ENCODE measurements around the gene CFL1.
"Not testable (repeated sequence)": the region's sequence is repeated elsewhere in the genome, so short reads cannot be mapped to it uniquely, and the experiment has no call there.

Gene CFL1

DNA sequence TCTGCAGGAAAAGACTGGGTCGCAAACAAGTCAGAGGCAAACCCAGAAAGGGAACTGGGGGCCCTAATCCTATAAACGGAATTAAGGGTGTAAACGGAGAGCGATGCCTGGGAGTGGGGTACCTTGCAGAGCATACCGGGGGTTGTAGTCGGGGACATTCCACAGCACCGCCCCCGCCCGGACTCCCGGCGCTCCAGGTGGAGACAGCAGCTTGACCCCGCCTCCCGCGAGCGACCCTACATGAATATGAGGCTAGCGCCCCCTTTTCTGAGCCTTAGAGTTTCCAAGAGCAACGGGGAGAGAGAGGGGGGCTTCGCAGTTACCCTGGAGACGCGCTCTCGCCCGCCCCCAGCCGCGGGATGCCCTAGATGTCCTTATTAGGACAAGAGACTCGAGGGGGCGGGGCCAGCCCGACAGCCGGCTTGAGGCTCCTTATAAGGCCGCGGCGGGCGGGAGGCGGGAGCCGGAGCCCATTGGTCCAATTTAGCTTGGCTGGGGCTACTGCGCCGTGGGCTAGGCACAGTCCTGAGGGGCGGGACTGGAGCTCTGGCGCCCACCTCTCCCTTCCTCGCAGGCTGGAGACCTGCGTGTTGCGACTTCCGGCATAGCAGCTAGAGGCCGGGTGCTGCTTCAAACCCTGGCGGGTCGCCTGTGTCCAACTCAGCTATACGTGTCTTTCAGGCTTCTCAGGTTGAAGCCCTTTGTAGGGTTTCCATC, 1.3 kb upstream of the CFL1 start:
- peak; percentile 99 for DNase-seq (ENCODE audit: low read depth in 2 of 2)

DNA sequence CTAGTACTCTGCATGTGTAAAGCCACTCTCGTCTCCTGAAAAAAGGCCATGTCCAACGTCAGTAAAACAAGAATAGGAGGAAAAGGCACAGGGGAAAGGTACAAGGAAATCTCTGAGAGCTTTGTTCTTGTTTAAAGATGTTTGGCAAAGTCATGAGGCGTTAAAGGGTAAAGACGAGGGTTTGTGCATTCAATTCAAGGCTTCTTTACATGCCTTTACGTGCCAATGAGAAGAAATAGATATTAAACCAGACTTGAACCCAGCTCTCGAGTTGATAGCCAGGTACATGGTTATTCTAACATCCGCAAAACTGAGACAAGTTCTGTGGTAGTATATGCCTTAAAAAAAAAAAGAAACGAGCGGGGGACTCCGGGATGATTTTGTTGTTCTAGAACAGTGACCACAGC, 704 bp upstream of the CFL1 start:
- no peak for DNase-seq (ENCODE audit: low read depth in 2 of 2)

DNA sequence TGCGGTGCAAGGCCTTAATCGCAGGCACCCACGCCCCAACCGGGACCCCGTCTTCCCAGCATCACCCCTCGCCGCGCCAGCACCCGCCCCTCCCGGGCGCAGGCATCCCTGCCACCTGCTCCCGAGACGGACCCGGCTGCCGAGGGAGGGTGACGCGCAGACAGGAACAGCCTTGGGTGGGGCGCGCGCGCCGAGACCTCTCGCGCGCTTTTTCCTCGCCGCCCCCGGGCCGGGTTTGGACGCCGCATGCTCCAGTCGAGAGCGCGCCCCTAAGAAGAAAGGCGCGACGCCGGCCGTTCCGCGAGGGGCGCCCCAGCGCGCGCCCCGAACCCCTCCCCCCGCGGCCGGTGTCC, 504 bp downstream of the CFL1 start:
- peak; percentile 40 to 45 for DNase-seq (ENCODE audit: low read depth in 2 of 2)

DNA sequence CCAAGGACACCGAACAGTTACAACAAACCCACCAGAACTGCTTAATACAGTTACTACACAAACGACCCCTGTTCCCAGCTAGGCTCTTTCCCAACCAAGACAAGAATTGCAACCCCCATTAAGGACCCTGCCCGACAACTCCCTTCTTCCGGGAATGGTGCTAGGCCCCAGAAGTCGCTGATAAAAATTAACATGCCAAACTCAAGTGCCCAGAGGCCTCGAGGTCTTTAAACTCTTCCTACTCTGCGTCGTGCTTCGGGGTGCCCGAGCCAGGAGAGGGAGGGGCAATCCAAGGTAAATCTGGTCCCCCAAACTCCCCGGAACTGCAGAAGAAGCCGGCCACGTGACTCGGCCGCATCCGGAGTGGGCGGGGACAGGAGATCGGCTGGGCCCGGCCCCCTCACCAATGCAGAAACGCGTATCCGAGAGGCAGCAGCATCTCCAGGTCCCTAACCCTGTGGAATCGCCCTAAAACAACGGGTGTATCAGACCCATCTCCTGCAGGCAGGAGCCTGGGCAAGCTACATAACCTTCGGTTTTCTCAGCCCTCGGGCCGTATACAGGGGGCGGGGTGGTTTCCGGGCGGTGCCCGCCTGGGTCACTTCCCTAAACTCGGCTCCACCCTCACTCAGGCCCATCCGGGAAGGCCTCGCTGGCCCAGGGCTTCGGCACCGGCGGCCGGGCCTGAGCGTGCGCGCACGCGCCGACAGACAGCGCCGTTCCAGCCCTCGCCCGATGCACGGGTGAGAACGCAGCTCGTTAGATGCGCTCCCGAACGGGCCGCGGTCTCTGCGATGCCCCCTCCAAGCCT, 1.1 kb downstream of the CFL1 start:
- DNase-seq (ENCODE audit: low read depth in 2 of 2): peak; percentile 71 to 81

DNA sequence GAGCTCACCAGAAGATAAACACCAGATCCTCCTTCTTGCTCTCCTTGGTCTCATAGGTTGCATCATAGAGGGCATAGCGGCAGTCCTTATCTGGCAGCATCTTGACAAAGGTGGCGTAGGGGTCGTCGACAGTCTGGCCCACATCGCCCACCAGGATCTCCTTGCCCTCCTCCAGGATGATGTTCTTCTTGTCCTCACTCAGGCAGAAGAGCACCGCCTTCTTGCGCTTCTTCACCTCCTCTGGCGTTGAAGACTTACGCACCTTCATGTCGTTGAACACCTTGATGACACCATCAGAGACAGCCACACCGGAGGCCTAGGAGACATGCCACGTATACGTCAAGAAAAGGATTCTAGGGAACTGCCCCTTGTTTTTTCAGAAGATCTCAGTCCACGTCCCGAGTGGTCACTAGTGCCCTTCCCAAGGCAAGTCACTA, 2.0 kb downstream of the CFL1 start:
- DNase-seq (ENCODE audit: low read depth in 2 of 2): no peak

DNA sequence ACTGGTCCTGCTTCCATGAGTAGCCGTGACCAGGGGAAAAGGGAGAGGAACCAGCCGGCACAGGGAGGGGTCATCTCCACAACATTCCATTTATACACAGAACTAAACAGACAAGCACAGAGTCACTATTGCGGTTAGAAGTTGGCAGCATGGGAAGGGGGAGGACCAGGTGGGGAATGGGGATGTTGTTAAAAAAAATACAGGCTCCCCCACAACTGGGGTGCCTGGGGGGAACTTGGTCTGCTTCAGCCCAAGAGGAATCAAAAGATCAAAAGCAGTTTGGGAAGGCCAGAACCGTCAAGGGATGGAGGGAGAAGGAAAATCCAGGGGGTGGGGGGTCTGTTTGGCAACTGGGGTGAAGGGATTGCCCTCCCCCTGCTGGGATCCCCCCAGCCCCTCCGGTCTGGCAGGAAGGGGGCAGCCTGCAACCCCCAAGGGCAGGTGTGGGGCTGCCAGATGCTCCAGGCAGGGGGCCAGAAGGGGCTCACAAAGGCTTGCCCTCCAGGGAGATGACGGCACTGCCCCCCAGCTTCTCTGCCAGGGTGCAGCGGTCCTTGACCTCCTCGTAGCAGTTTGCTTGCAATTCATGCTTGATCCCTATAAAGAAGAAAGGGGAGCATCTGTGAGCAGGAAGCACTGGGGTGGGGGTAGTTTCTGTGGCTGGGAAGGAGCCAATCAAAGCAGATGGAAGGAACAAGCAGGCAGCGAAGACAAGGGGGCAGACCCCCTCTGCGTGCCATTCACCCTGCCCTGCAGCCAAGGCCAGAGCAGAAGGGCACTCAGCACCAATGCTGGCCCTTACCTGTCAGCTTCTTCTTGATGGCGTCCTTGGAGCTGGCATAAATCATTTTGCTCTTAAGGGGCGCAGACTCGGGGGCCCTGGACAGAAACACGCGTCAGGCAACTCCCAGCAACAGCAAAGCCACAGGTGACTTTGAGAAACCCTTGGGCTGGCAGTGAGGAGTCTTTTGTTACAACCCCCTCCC, 2.8 kb downstream of the CFL1 start:
- no peak for DNase-seq (ENCODE audit: low read depth in 2 of 2)

DNA sequence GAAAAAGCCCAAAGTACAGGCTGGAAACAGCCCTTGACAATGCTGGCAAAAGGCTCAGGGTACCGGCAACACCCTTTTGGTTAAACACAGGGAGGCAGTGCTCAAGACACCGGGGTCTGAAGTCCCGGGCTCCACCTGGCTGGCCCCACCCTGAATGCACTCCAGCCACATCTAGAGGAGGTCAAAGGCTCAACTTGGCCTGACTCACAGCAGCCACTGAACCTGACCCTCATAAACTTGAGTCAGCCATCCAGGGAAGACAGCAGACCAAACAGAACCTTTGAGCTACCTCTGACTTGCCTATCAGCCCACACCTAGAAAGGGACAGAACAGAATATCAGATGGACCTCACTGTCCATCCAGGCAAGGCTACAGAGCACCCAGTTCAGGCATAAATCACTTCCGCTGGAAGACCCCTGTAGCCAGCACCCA, 3.8 kb downstream of the CFL1 start:
- DNase-seq (ENCODE audit: low read depth in 2 of 2): no peak

DNA sequence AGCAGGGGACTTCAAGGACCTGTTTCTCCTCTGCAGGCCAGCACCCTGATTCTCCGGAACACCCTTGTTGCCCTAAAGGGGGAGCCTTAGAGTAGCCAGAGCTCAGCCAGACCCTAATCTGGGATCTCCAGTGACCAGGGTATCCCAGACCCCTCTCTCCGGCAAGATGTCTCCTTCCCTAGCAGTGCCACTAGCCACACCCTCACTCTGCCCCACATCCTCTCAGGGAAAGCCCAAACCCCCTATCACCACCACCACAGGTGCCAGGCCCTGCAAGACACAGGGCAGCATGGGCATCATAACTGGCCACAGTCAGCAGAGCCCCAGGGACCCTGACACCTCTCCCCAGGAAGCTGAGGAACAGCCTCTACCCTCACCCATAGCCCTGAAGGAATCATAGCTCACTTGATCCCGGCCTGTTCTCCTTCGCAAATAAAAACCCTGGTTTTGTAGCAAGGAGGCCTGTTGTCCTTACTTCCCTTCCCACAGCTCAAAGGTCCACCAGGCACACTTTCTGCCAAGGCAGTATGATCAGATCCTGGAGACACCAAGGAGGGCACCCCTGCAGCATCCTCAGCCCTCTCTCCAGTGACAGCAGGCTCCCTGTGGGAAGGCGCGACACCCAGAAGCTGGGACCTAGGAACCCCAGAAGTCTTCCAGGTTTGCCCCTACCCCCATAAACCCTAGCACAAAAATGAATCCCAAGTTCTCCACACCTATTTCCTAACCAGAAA, 4.6 kb downstream of the CFL1 start:
- DNase-seq (ENCODE audit: low read depth in 2 of 2): no peak

DNA sequence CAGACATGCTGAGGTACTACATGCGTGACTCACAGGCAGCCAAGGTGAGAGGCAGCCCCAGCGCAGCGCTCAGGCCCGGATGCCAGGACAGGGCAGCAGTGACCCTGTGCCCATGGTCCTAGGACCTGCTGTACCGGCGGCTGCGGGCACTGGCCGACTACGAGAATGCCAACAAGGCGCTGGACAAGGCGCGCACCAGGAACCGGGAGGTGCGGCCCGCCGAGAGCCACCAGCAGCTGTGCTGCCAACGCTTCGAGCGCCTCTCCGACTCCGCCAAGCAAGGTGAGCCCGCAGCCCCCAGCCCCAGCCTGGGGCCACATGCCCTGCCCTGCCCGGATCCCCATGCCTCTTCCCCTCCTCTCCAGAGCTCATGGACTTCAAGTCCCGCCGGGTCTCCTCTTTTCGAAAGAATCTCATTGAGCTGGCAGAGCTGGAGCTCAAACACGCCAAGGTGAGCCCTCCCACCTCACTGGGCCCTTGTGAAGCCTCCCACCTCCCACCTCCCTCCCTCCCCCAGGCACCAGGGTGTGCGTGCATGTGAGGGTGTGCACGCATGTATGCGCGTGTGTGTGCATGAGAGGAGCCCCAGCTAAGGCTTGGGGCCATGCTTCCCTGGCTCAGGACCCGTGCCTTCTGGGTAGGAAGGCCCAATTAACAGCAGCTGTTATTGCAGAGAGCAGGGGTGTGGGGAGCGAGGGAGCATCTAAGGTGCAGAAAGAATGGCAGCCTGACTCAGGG, 5.3 kb downstream of the CFL1 start:
- DNase-seq (ENCODE audit: low read depth in 2 of 2): no peak

DNA sequence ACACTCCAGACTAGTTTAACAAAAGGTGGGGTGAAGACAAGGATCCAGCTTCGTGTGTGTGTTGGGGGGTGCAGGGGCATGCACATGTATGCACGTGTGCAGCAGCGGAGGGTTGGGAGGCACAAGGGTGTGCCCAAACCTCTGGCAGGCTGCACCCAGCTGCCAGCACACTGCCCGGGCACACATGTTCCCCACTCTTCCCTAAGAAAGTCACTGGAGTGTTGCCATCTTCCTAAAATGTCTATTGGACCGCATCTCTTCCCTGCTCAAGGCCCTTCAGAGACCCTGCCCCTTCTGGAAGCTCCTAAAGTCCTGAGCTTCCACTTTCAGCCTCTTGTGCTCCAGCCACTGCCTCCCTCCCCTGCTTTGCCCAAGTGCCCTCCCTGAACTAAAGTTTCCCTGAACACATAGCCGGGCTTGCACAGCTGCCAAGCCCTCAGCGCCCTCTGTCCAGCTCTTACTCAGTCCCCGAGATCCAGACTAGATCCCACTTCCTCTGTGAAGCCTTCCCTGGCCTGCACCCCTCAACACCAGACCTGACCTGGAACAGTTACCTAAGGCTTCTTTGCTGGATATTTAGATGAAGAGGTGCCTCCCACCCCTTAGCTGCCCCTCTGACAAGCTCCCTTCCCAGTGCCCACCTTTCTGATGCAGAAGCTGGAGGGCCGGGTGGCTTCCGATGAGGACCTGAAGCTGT, 6.0 kb downstream of the CFL1 start:
- DNase-seq (ENCODE audit: low read depth in 2 of 2): no peak

DNA sequence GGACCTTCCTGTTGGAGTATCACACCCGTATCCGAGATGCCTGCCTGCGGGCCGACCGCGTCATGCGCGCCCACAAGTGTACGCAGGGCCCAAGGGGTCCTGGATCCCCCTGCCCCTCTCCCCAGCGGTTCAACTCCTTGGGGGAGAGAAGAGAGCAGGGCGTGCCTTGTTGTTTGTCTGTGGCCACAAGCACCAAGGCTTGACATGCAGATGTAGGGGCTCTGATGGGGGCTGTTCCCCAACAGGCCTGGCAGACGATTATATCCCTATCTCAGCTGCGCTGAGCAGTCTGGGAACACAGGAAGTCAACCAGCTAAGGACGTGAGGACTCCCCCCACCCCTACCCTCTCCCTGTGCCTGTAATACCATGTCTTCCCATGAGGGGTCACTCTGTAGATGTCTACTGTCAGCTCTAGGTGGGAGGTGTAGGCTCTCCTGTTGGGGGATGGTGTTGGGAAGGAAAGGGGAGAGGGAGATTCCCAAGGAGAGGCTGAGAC, 6.8 kb downstream of the CFL1 start:
- no peak for DNase-seq (ENCODE audit: low read depth in 2 of 2)

DNA sequence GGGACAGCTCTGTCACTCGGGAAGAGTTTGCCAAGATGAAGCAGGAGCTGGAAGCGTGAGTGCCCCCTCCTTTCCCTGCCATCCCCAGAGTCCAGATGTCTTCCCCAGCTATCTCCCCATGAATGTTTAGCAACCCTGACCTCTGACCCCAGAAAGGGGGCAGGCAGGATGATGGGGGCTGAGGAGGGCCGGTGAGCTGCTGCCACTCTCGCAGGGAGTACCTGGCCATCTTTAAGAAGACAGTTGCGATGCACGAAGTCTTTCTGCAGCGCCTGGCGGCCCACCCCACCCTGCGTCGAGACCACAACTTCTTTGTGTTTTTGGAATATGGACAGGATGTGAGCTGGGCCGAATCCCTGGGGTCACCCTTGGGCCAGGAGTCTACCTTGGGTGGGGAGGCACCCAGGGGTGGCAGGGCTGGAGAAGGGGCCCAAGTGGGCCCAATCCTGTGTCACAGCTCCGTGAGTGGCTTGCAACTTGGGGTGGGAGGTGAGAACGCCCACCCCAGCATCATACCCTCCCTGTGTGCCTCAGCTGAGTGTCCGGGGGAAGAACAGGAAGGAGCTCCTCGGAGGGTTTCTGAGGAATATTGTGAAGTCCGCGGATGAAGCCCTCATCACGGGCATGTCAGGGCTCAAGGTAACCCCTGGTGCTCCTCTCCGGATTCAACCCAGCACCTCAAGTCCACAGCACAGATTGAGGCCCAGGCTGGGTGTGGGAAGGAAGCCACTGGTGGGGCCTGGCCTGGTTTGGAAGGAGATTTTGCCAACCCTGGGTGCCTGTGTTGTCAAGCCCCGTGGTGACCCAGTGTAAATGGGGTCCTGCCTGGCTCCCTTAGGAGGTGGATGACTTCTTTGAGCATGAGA, 7.5 kb downstream of the CFL1 start:
- no peak for DNase-seq (ENCODE audit: low read depth in 2 of 2)

DNA sequence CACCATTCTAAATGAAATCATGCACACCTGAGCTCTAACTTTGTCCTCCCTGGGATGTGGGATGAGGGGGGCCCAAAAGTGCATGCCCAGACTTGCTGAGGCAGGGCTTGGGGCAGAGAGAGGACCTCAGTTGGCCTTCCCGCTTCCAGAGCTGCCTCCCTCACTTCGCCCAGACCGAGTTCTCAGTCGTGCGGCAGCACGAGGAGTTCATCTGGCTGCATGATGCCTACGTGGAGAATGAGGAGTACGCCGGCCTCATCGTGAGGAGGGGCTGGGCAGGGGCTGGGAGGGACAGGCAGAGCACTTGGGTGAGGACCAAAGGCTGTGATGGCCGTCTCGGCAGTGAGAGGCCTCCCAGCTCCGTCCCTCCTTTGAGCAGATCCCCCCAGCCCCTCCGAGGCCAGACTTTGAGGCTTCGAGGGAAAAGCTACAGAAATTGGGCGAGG, 8.2 kb downstream of the CFL1 start:
- no peak for DNase-seq (ENCODE audit: low read depth in 2 of 2)

DNA sequence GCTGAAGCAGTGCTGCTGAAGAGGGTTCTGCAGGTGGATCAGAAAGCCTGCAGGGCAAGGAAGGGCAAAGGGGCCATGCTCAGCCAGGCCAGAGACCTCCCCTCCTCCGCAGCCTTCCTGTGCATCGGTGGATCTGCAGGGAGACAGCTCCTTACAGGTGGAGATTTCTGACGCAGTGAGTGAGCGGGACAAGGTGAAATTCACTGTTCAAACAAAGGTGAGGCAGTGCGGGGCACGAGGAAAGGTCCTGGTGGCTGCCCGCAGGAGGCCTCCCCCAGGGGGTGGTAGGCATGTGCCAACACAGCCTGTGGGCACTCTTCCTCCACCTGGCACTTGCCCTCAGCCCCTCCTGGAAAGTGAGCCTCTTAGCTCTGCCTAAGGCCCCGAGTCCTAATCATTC, 8.6 kb downstream of the CFL1 start:
- DNase-seq (ENCODE audit: low read depth in 2 of 2): no peak

DNA sequence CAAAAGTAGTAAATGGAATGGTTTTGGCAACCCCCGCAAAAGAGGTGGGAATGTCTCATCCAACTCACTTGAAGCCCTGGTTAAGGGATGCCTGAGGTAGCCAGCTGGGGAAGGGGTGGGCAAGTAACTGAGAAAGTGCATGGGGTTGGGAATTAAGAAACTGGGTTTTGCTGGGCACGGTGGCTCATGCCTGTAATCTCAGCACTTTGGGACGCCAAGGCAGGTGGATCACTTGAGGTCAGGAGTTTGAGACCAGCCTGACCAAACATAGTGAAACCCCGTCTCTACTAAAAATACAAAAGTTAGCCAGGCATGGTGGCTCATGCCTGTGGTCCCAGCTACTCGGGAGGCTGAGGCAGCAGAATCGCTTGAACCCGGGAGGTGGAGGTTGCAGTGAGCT, 9.3 kb downstream of the CFL1 start:
- DNase-seq (ENCODE audit: low read depth in 2 of 2): not testable (repeated sequence)

DNA sequence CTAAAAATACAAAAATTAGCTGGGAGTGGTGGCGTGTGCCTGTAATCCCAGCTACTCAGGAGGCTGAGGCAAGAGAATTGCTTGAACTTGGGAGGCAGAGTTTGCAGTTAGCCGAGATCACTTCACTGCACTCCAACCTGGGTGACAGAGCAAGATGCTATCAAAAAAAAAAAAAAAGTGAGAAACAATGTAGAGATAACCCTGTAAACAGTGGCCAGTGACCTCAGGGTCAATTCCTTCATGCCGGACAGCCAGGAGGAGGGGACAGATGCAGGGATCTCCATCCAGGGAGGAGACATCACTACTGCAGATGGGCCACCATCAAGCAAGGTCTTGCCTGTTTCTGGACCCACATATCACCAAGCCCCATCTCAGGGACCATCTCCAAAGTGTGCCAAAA, 10.2 kb downstream of the CFL1 start:
- DNase-seq (ENCODE audit: low read depth in 2 of 2): no peak

DNA sequence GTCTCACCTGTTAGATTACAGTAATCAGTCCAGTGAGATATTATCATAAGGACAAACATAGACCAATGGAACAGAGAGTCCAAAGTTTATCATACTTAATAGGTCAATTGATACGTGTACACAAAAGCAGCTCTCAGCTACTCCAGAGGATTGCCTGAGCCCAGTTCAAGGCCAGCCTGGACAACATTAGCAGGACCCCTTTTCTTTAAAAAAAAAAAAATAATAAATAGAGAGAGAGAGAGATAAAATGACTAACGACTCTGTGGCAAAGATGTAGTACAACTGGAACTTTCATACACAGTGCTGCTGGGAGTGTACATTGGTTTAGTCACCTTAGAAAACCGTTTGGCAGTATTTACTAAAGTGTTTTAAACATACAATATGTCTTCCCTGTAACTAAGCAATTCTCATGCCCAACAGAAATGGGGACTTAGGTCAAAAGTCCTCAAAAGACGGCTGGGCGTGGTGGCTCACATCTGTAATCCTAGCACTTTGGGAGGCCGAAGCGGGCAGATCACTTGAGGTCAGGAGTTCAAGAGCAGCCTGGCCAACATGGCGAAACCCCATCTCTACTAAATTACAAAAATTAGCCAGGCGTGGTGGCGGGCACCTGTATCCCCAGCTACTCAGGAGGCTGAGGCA, 13.6 kb downstream of the CFL1 start:
- no peak for DNase-seq (ENCODE audit: low read depth in 2 of 2)

DNA sequence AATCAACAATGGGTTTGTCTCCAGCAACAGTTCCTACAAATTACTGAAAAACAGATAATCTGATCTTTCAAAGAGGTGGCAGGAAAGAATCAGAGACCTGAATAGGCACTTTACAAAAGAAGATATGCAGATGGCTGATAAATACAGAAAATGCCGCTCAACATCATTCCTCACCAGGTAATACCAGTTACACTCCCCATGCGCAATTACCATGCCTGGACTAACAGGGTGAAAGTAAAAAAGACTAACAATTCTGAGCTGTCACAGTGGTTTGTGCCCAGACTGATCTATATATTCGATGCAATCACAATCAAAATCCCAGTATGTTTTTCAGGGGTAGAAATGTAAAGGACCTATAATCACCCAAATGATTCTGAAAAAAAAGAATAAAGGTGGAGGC, 14.2 kb downstream of the CFL1 start:
- DNase-seq (ENCODE audit: low read depth in 2 of 2): no peak
